ENCODE measurements around the gene INPP4B.

- TF ChIP-seq POLR2A (IDR thresholded peaks at IDR 0.05) (no peak), CTCF (IDR thresholded peaks at IDR 0.05) (no peak), POLR2AphosphoS5 (IDR thresholded peaks at IDR 0.05) (no peak), EP300 (IDR thresholded peaks at IDR 0.05) (no peak)
Observed at GRCh38 chr4:142150483-142150882, 695.6 kb downstream of the INPP4B start.
